ENCODE data around the gene SERAC1.

DNA sequence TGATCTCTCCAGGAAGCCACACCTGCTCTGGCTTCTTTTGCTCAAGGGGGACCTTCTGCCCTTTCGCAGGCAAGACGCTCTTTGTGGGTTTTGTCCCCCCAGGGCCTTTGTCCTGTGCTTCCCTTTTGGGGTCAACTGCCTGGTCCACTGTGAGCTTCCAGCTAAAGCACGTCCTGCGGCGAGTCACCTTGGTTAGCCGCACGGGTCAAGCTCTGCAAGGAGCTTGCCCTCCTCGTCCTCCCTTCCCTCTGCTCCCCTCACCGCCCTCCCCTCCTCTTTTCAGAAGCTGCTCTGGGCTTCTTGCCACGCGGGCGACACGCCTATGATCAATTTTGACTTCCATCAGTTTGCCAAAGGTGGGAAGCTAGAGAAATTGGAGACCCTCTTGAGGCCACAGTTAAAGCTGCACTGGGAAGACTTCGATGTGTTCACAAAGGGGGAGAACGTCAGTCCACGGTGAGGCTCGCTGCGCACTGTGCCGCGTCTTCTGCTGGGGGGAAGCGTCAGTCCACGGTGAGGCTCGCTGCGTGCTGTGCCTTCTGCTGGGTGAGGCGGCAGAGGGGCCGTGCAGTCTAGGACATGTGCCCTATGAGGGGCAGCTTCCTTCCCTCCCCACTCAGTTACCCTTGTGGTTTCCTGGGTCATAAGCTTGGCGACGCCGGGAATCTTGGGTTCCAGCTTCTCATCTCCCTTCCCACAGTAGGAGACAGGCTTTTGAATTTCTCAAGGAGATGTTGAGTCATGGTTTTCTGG is 106.2 kb downstream of the SERAC1 start:
- TF ChIP-seq EZH2 (IDR thresholded peaks at IDR 0.05; ENCODE audit: borderline replicate concordance, insufficient read depth, low read depth, low read length, poor library complexity, severe bottlenecking), result no peak
- no peak for TF ChIP-seq CTCF (IDR thresholded peaks at IDR 0.05)

Data from B cell (primary cell).